Measurements from ENCODE around the gene SGCA. TPM values are rescaled to one million over a fixed set of nuclear protein-coding genes. Genes with fewer than 3 reads are reported as not detected.

The SGCA gene
- total RNA-seq, 2 donors from 2014 or later, result 0.31 to 4.7 TPM

- DNase-seq, result no peak
- intact Hi-C loops (cut with DNase I, micrococcal nuclease), result no loop called here
- no peak for ATAC-seq
These were observed 18.7 kb upstream of the SGCA start for GRCh38 chr17:50146927-50147665.

- intact Hi-C loops (cut with DNase I, micrococcal nuclease), result no loop called here
- ATAC-seq, result peak; percentile 14
- DNase-seq, result peak in 1 of 2 donors; percentile 46
These were observed 18.0 kb upstream of the SGCA start for GRCh38 chr17:50147841-50148225.

GRCh38 chr17:50148226-50149090 is 17.3 kb upstream of the SGCA start:
- ATAC-seq (peak; percentile 45), DNase-seq (peak; percentile 76 to 80)
- intact Hi-C loops (cut with DNase I, micrococcal nuclease), result no loop called here

GRCh38 chr17:50149091-50149416 is 16.8 kb upstream of the SGCA start:
- no peak for ATAC-seq
- DNase-seq, result no peak
- intact Hi-C loops (cut with DNase I, micrococcal nuclease), result no loop called here

- intact Hi-C loops (cut with DNase I, micrococcal nuclease), result no loop called here
- DNase-seq (peak in 1 of 2 donors; percentile 77), ATAC-seq (peak; percentile 51)
These were observed 16.1 kb upstream of the SGCA start for GRCh38 chr17:50149417-50150353.

- intact Hi-C loops (cut with DNase I, micrococcal nuclease), result no loop called here
- peak in 1 of 2 donors; percentile 31 for DNase-seq
- peak; percentile 8 for ATAC-seq
These were observed 15.3 kb upstream of the SGCA start, which contains the start of gene PPP1R9B for GRCh38 chr17:50150354-50151040. TSS of gene PPP1R9B (minus strand) at chr17:50150677. CDS start at chr17:50150513, 164 bp downstream.

GRCh38 chr17:50151041-50151936 is 14.5 kb upstream of the SGCA start:
- peak; percentile 70 for ATAC-seq
- intact Hi-C loops (cut with DNase I, micrococcal nuclease), result no loop called here
- DNase-seq, result peak; percentile 92 to 94

GRCh38 chr17:50151937-50152547 is 13.8 kb upstream of the SGCA start:
- intact Hi-C loops (cut with DNase I, micrococcal nuclease), result no loop called here
- ATAC-seq, result peak; percentile 73
- DNase-seq, result peak; percentile 86 to 92

GRCh38 chr17:50152736-50153135 is 13.1 kb upstream of the SGCA start:
- no peak for DNase-seq
- ATAC-seq, result no peak
- intact Hi-C loops (cut with DNase I, micrococcal nuclease), result no loop called here

- DNase-seq (no peak), ATAC-seq (no peak)
- intact Hi-C loops (cut with DNase I, micrococcal nuclease), result no loop called here
These were observed 11.9 kb upstream of the SGCA start for GRCh38 chr17:50153650-50154575.

- no peak for DNase-seq
- ATAC-seq, result no peak
- intact Hi-C loops (cut with DNase I, micrococcal nuclease), result no loop called here
These were observed 11.2 kb upstream of the SGCA start for GRCh38 chr17:50154604-50155003.

- DNase-seq, result no peak
- intact Hi-C loops (cut with DNase I, micrococcal nuclease), result no loop called here
- no peak for ATAC-seq
These were observed 10.5 kb upstream of the SGCA start for GRCh38 chr17:50155115-50155819.

- DNase-seq (no peak), ATAC-seq (no peak)
- intact Hi-C loops (cut with DNase I, micrococcal nuclease), result no loop called here
These were observed 7.9 kb upstream of the SGCA start for GRCh38 chr17:50157891-50158290.

GRCh38 chr17:50161023-50161910 is 4.5 kb upstream of the SGCA start:
- intact Hi-C loops (cut with DNase I, micrococcal nuclease), result no loop called here
- DNase-seq (peak; percentile 85 to 91), ATAC-seq (peak; percentile 98)

- ATAC-seq (no peak), DNase-seq (no peak)
- intact Hi-C loops (cut with DNase I, micrococcal nuclease), result no loop called here
These were observed 3.9 kb upstream of the SGCA start for GRCh38 chr17:50161911-50162288.

Measured in left colon (tissue), 2 donors.